Inflammatory macrophage treated with lipopolysaccharide for 1 hour (primary cell): ENCODE measurements around the gene NXF2.
"Not testable (repeated sequence)": the region's sequence is repeated elsewhere in the genome, so short reads cannot be mapped to it uniquely, and the experiment has no call there.

Source experiments
- DNase-seq, 2 donors: peaks; one replicate each; pipeline ENCODE4 v3.0.0-alpha.2; 2020 to 2022

The NXF2 gene

GRCh38 chrX:102246893-102247292 is at the start of gene NXF2:
NXF2 (plus strand) TSS chrX:102247167; CDS start chrX:102307079, 59,912 bp downstream.
- not testable (repeated sequence) for DNase-seq

- not testable (repeated sequence) for DNase-seq
These were observed 39.0 kb upstream of the NXF2 start for GRCh38 chrX:102207940-102208339.

- not testable (repeated sequence) for DNase-seq
These were observed 32.0 kb upstream of the NXF2 start, which contains the start of gene TCP11X1 for GRCh38 chrX:102214986-102215385. TCP11X1 (plus strand) TSS chrX:102215301.

- not testable (repeated sequence) for DNase-seq
These were observed 30.5 kb upstream of the NXF2 start for GRCh38 chrX:102216497-102216896.

- DNase-seq: not testable (repeated sequence)
These were observed 11.3 kb upstream of the NXF2 start for GRCh38 chrX:102235678-102236077.

GRCh38 chrX:102240265-102240664 is 6.7 kb upstream of the NXF2 start:
- not testable (repeated sequence) for DNase-seq

GRCh38 chrX:102272231-102272630 is 25.3 kb downstream of the NXF2 start:
- not testable (repeated sequence) for DNase-seq

- no peak for DNase-seq
These were observed 91.2 kb downstream of the NXF2 start for GRCh38 chrX:102338162-102338561.

GRCh38 chrX:102339312-102340298 is 92.6 kb downstream of the NXF2 start:
- no peak for DNase-seq

GRCh38 chrX:102341867-102342266 is 94.9 kb downstream of the NXF2 start:
- no peak for DNase-seq

- DNase-seq: peak; percentile 0 to 75
These were observed 98.9 kb downstream of the NXF2 start for GRCh38 chrX:102345916-102346315.
